Measurements from ENCODE around the gene SLC5A3.
A peak's percentile ranks its signal among the peaks of the same experiment; 100 is the strongest.

Gene SLC5A3

GRCh38 chr21:34105947-34106541 lies 32.7 kb downstream of the SLC5A3 start:
- no peak for DNase-seq

- no peak for DNase-seq
Measured at GRCh38 chr21:34107606-34108005, 34.2 kb downstream of the SLC5A3 start.

GRCh38 chr21:34109075-34109474 lies 35.7 kb downstream of the SLC5A3 start:
- DNase-seq: no peak

GRCh38 chr21:34110594-34111202 lies 37.3 kb downstream of the SLC5A3 start:
- no peak for DNase-seq

GRCh38 chr21:34112316-34113033 lies 39.1 kb downstream of the SLC5A3 start:
- no peak for DNase-seq

GRCh38 chr21:34113842-34114241 lies 40.5 kb downstream of the SLC5A3 start:
- DNase-seq: peak; percentile 5

- no peak for DNase-seq
Measured at GRCh38 chr21:34115160-34115559, 41.8 kb downstream of the SLC5A3 start.

- no peak for DNase-seq
Measured at GRCh38 chr21:34116569-34116968, 43.2 kb downstream of the SLC5A3 start.

- no peak for DNase-seq
Measured at GRCh38 chr21:34120867-34121266, 47.5 kb downstream of the SLC5A3 start.

GRCh38 chr21:34122047-34122446 lies 48.7 kb downstream of the SLC5A3 start:
- no peak for DNase-seq
